Upper lobe of left lung (tissue), 4 donors: ENCODE data around the gene RPL12.

Experiments
- CTCF ChIP-seq, 6 experiments: fragments of 450-650 bp in 4 of 6; fragments of 200-600 bp in 2 of 6; sonication (generic) in 2 of 6; IDR thresholded peaks; one replicate each; pipeline ENCODE4 v1.5.1; 2016 to 2019; ENCODE audit warnings: antibody characterized with exemption in 6 of 6
- EP300 ChIP-seq, 4 donors: sonication (generic); formaldehyde crosslinking; IDR thresholded peaks; one replicate each; pipeline ENCODE4 v1.5.1; 2017; ENCODE audit warnings: antibody characterized with exemption in 4 of 4, control low read depth in 2 of 4
- POLR2A ChIP-seq, 4 donors: fragments of 450-650 bp; IDR thresholded peaks; one replicate each; pipeline ENCODE4 v1.5.1; 2016 to 2017; ENCODE audit warnings: antibody characterized with exemption in 4 of 4, mild to moderate bottlenecking in 2 of 4
- POLR2AphosphoS5 ChIP-seq, 2 donors: sonication (generic); formaldehyde crosslinking; IDR thresholded peaks; one replicate each; pipeline ENCODE4 v1.5.1; 2017; ENCODE audit warnings: antibody characterized with exemption in 2 of 2

- TF ChIP-seq EP300 (IDR thresholded peaks at IDR 0.05) (no peak), CTCF (IDR thresholded peaks at IDR 0.05) (peak in 1 of 6 experiments; percentile 4), POLR2A (IDR thresholded peaks at IDR 0.05) (no peak), POLR2AphosphoS5 (IDR thresholded peaks at IDR 0.05) (no peak)
These were observed 26.6 kb downstream of the RPL12 start for GRCh38 chr9:127424676-127424999.
